Effector CD4-positive, alpha-beta T cell (primary cell): ENCODE measurements around the gene PSG2.
"Not testable (repeated sequence)": the region's sequence is repeated elsewhere in the genome, so short reads cannot be mapped to it uniquely, and the experiment has no call there.

Experiments
- DNase-seq: peaks from one replicate; pipeline ENCODE4 v3.0.0-alpha.2; 2020

Gene PSG2

GRCh38 chr19:43077881-43078280 is 4.6 kb downstream of the PSG2 start:
- DNase-seq: not testable (repeated sequence)

GRCh38 chr19:43062418-43062817 is 20.1 kb downstream of the PSG2 start:
- not testable (repeated sequence) for DNase-seq

DNA sequence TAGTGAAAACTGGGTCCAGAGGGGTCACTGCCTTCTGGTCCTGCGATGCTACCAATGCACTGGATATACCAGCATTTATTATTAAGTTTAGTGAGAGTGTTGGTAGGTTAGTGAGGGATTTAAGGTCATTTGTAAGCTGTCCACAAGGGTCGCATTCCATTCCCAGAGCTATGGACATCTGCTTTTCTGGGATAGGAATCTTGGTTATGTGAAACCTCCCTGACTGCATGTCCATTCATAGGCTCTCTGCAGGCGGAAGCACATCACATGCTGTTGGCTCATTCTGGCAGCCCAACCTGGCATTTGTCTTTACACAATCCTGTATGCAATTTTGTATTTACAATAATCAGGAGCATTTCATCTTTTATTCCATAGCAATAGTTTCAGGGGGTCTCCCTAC is 21.2 kb downstream of the PSG2 start:
- DNase-seq: not testable (repeated sequence)

- not testable (repeated sequence) for DNase-seq
Observed at GRCh38 chr19:43060254-43060653, 22.2 kb downstream of the PSG2 start.

GRCh38 chr19:43059482-43059881 is 23.0 kb downstream of the PSG2 start:
- DNase-seq: not testable (repeated sequence)

DNA sequence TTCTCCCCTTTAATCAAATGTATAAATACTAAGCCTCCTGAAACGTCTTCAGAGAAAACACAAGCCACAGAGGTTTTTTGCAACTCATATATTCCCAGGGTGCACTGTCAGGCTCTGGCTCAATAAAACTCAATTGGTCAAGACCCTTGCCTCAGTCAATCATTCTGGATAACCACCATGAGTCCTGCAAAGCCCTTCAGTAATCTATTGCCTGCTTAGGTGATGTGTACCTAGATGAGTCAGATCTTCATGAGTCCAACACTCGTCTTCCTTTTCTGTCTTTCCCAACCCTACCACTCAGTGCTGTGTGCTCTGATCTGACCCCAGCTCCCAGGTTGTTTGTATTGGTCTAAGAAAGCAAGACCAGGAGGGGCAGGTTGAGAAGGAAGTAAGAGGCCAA is 24.1 kb downstream of the PSG2 start:
- not testable (repeated sequence) for DNase-seq

- DNase-seq: not testable (repeated sequence)
Observed at GRCh38 chr19:43047966-43048365, 34.5 kb downstream of the PSG2 start.

DNA sequence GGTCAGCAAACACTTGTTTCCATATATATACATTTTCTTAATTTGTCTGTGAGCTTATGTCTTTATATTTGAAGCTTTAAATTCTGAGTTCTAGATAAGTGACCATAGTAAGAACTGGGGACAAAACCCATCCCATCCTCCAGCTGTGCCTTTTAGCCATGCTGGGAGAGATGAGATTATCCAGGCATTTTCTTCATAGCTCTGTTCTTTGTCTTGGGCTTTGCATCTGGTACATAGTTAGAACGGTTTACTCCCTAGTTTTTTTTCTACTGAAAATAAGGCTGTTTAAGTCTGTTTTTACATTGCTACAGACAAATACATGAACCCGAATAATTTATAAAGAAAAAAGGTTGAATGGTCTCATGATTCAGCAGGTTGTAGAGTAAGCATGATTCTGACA is 35.9 kb downstream of the PSG2 start:
- DNase-seq: not testable (repeated sequence)

- DNase-seq: not testable (repeated sequence)
Observed at GRCh38 chr19:43043492-43044180, 38.9 kb downstream of the PSG2 start.

- DNase-seq: not testable (repeated sequence)
Observed at GRCh38 chr19:43031645-43032044, 50.9 kb downstream of the PSG2 start.

- DNase-seq: no peak
Observed at GRCh38 chr19:43028866-43029265, 53.6 kb downstream of the PSG2 start.

DNA sequence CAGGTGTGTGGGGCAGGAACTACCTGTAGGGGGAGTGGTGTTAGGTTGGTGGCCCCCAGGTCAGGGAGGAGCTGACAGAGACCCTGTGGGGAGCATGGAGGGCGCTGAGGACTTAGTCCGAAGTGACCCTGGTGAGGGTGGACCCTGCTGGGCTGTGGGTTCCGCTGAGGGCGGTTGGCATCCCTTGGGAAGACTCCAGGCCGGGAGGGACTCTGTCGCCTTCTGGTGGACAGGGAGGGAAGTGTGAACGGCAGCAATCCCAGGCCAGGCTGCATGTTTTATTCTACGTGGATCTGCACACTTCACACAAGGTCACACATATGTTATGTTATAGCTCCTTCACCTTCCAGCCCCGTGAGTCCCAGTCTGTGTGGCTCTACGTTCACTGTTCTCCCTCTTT is 54.5 kb downstream of the PSG2 start:
- not testable (repeated sequence) for DNase-seq

DNA sequence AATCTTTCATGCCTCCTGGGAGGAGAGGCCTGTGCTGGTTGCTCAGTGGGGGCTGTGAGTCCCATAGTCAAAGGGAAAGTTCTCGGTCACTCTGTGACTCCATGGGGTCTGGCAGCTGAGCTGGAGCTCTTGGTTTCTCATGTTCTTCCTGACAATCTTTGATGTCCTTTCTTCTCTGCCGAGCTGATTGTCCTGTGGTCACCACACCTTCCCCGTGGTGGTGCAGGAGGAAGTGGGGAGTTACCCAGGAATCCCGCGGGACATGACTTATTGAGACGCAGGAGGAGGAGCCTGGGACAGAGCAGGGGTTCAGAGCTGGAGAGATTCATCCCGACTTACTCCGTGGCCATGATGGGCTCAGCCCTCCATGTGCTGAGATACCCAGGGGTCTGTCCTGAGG is 55.4 kb downstream of the PSG2 start:
- not testable (repeated sequence) for DNase-seq

DNA sequence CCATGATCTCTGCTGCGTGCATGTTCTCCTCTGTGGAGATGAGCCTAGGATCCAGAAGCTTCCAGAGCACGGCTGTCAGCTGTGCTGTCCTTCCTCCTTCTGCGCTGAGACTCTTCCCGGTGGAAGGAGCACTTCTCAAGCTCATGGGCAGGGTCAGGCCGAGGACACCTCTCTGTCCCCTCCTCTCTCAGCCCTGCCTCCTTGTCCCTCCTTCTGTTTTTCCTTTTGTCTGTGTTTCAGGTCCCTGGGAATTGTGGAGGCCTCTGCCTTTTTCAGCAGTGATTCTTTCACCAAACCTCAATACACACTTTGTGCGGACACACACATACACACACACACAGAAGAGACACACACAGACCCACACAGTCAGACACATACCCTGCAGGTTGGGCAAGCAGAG is 56.1 kb downstream of the PSG2 start, which contains the start of gene PSG11:
PSG11 (minus strand) TSS at position 101 of the 400 bp plus-strand sequence; CDS start at position 4, 97 bp downstream.
- not testable (repeated sequence) for DNase-seq

DNA sequence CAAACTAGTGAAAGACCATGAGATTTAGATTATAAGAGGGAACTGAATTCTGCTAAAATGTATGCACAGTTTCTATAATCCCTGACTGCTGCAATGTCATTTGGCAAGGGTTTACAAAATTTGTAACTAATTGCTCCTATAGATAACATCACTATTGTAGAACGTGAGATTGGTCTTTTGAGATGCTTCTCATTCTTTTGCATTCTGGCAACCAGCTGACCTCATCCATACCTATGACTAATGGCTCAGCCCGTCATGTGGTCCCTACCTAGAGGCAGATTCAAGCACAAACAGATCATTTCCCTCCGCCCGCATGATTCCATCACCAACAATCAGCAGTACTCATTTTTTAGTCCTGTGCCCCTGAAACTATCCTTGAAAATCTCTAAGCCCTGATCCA is 60.4 kb downstream of the PSG2 start:
- DNase-seq: not testable (repeated sequence)

DNA sequence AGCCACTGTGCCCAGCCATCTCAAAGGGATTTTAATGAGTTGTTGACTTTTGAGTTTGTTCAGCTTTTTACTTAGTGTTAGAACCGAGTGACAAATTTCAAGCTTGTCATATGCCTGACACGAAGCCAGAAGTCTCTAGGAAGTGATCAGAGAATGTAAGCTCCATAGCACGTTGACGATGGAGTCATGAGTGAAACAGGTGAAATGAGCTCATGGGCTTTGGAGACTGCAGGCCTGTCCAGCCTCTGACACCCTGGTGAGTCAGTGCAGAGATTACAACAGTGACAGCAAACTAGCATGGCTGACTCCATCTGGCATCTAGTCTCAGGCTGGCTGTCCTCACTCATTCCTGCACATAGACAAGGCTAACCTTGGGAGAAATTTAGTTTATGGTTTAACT is 60.9 kb downstream of the PSG2 start:
- DNase-seq: not testable (repeated sequence)

DNA sequence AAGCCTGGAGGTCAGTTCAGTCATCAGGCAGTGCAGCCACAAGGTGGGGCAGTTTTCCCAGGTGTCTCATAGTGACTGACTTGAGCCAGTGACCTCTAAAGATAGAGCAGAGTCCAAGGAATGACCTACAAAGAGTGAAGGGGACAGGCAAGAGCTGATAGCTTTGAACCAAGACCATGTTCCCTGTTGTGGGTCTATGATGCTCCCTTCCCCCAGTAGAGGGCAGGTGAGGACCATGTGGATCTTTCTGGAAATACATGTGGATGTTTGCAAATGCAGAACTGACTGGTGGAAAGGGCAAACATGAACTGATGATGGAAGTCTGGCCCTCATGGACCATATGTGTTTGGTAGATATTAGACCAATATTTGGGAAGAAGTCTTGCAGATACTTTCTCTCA is 62.9 kb downstream of the PSG2 start:
- DNase-seq: not testable (repeated sequence)
